GM12878 (cell line): ENCODE data around the gene PHLDA3. TPM values are rescaled to one million over a fixed set of nuclear protein-coding genes. Genes with fewer than 3 reads are reported as not detected.

Experiments
- ATAC-seq: fragments of 200-7000 bp; cut with Tn5 transposase; 3 replicates; pipeline ENCODE4 v1.9.1; 2020; ENCODE audit warnings: mild to moderate bottlenecking, moderate library complexity
- BruUV-seq: library from RNA; stranded (reverse); fragments of 400-500 nt; replicated peaks from 2 replicates; lab custom pipeline; 2021; lab: Mats Ljungman, UMichigan
- CTCF ChIA-PET: fragments of 300-600 bp; sonication (Branson Sonifier 250); formaldehyde crosslinking; extraction: SDS; loops from one replicate; lab custom pipeline; 2021; ENCODE audit warnings: inconsistent platforms; lab: Yijun Ruan, JAX
- POLR2A ChIA-PET: fragments of 350-600 bp; formaldehyde crosslinking; extraction: SDS; loops from one replicate; lab custom pipeline; 2021; ENCODE audit warnings: inconsistent platforms; lab: Charles Lee
- RAD21 ChIA-PET: fragments of 300-600 bp; sonication (Branson Sonifier 250); formaldehyde crosslinking; loops from one replicate; lab custom pipeline; 2023; ENCODE audit warnings: antibody characterized with exemption; ENCODE audit not compliant: unreplicated experiment; lab: Charles Lee
- SMC1A ChIA-PET: fragments of 300-600 bp; sonication (Branson Sonifier 250); formaldehyde crosslinking; loops from one replicate; lab custom pipeline; 2023; ENCODE audit not compliant: unreplicated experiment, uncharacterized antibody; lab: Charles Lee
- DNase-seq: peaks from one replicate; pipeline ENCODE4 v3.0.0-alpha.2; 2011; ENCODE audit warnings: low read depth, low spot score
- FAIRE-seq: peaks from 3 replicates; lab custom pipeline; 2011; peaks lifted over from hg19 to GRCh38; lab: Jason Lieb, UNC
- H2AFZ ChIP-seq: 2 replicates; pipeline ENCODE4 v1.6.0; 2011; ENCODE audit warnings: low read depth, low read length, control low read depth; ENCODE audit not compliant: control insufficient read depth
- H3K27ac ChIP-seq: 2 replicates; pipeline ENCODE4 v1.5.1; 2011; ENCODE audit warnings: control low read depth; ENCODE audit not compliant: control insufficient read depth, insufficient read depth
- H3K27me3 ChIP-seq, 2 experiments: replicated peaks in 1 of 2; 2 replicates each; pipeline versions ENCODE4 v1.6.0 to v1.6.1; 2011; ENCODE audit warnings: low read length in 1 of 2; ENCODE audit not compliant: control insufficient read depth in 2 of 2, insufficient read depth in 2 of 2
- H3K36me3 ChIP-seq, 2 experiments: 2 replicates each; pipeline ENCODE4 v1.5.1; 2011; ENCODE audit warnings: low read length in 1 of 2; ENCODE audit not compliant: control insufficient read depth in 2 of 2, insufficient read depth in 2 of 2
- H3K4me1 ChIP-seq: 2 replicates; pipeline ENCODE4 v1.6.1; 2011; ENCODE audit warnings: mild to moderate bottlenecking, low read length, moderate library complexity, mixed read lengths; ENCODE audit not compliant: control insufficient read depth, insufficient read depth
- H3K4me2 ChIP-seq: 2 replicates; pipeline ENCODE4 v1.6.0; 2011; ENCODE audit warnings: control low read depth; ENCODE audit not compliant: control insufficient read depth, insufficient read depth
- H3K4me3 ChIP-seq: fragments of 200-600 bp; sonication (generic); 2 replicates; pipeline ENCODE4 v1.5.1; 2016
- H3K79me2 ChIP-seq: 2 replicates; pipeline ENCODE4 v1.6.0; 2011; ENCODE audit warnings: low read length; ENCODE audit not compliant: control insufficient read depth, insufficient read depth
- H3K9ac ChIP-seq: 2 replicates; pipeline ENCODE4 v1.8.0; 2011; ENCODE audit warnings: low read length, control low read depth, mixed read lengths; ENCODE audit not compliant: control insufficient read depth, insufficient read depth
- H3K9me3 ChIP-seq: replicated peaks from 3 replicates; pipeline ENCODE4 v1.5.1; 2011; ENCODE audit warnings: mild to moderate bottlenecking, low read length; ENCODE audit not compliant: control insufficient read depth, insufficient read depth
- H4K20me1 ChIP-seq: 2 replicates; pipeline ENCODE4 v1.6.0; 2011; ENCODE audit not compliant: control insufficient read depth, insufficient read depth
- CTCF ChIP-seq, 3 experiments: IDR thresholded peaks in 2 of 3; conservative IDR thresholded peaks in 1 of 3; 2 replicates each; pipeline ENCODE4 v1.5.1; 2011; ENCODE audit warnings: low read depth in 3 of 3, low read length in 3 of 3, mild to moderate bottlenecking in 3 of 3, control low read depth in 2 of 3, moderate library complexity in 2 of 3, inconsistent platforms in 1 of 3, mixed read lengths in 1 of 3; ENCODE audit not compliant: control insufficient read depth in 2 of 3, insufficient read depth in 1 of 3; ENCODE audit errors: extremely low read depth in 1 of 3
- GATAD2B ChIP-seq: fragments of 450-650 bp; conservative IDR thresholded peaks from 2 replicates; pipeline ENCODE4 v1.6.1; 2017; ENCODE audit warnings: low read depth, mild to moderate bottlenecking, moderate library complexity
- IRF5 ChIP-seq: fragments of 450-650 bp; IDR thresholded peaks from 2 replicates; pipeline ENCODE4 v1.6.1; 2017; ENCODE audit warnings: borderline replicate concordance
- POLR2A ChIP-seq: IDR thresholded peaks from 2 replicates; pipeline ENCODE4 v1.6.1; 2011; ENCODE audit warnings: low read depth, mild to moderate bottlenecking, low read length
- RAD21 ChIP-seq: IDR thresholded peaks from 2 replicates; pipeline ENCODE4 v1.6.1; 2011; ENCODE audit warnings: mild to moderate bottlenecking, low read depth, low read length, moderate library complexity; ENCODE audit not compliant: insufficient read depth
- ZNF274 ChIP-seq: IDR thresholded peaks from one replicate; pipeline ENCODE4 v1.8.0; 2011; ENCODE audit not compliant: insufficient read length, insufficient read depth
- WGBS: methylation state at CpG from one replicate; pipeline ENCODE4 v1.1.6; 2016; ENCODE audit warnings: low lambda C conversion rate; ENCODE audit not compliant: insufficient replicate concordance, insufficient coverage; ENCODE audit errors: missing lambda C conversion rate; 5-methylcytosine and 5-hydroxymethylcytosine counted together
- in situ Hi-C: fragments of 300-500 bp; cut with MboI; formaldehyde crosslinking; loops from 9 replicates; pipeline ENCODE4 v1.14.3; 2018; ENCODE audit warnings: mixed read lengths
- intact Hi-C: fragments of 100-400 bp; cut with micrococcal nuclease; formaldehyde crosslinking; loops from one replicate; pipeline ENCODE4 v1.14.2; 2022; ENCODE audit not compliant: unreplicated experiment
- polyA plus RNA-seq, 11 experiments: library from polyadenylated mRNA; depleted of rRNA in 4 of 11; unstranded in 6 of 11; stranded (reverse) in 5 of 11; fragments of >200 nt; fragmentation: Nextera tagmentation in 4 of 11; fragmentation: Illumina TruSeq in 1 of 11; extraction: Ambion mirVana in 4 of 11; extraction: Trizol in 1 of 11; gene quantifications; 1 replicate in 1 of 11; 2 replicates in 10 of 11; pipeline versions ENCODE4 v1.2.1 to v1.2.3, GENCODE V29; 2011 to 2016; ENCODE audit warnings: inconsistent platforms in 2 of 11, missing spikeins in 2 of 11, low read depth in 1 of 11
- total RNA-seq, 4 experiments: library from RNA; depleted of rRNA in 3 of 4; stranded (reverse); fragments of >200 nt in 3 of 4; fragmentation: Illumina TruSeq in 1 of 4; extraction: Trizol in 1 of 4; gene quantifications; 2 replicates each; pipeline versions ENCODE4 v1.2.1 to v1.2.3, GENCODE V29; 2013 to 2021

The PHLDA3 gene
- total and polyA plus RNA-seq, 10 of the 15 experiments (the other 5 are each of a cell fraction or from before 2014, with no cell fraction given), result 0.60 to 57.4 (median 21.8) TPM

- TF ChIP-seq RAD21 (0 out of 2 replicates have a peak, but pooled peaks have one; percentile 19), IRF5 (no peak), POLR2A (peak; percentile 6; the same call in 1 of the 2 replicates), CTCF (IDR thresholded peaks at IDR 0.05 in 2 of 3, conservative IDR thresholded peaks at IDR 0.05 in 1 of 3; ENCODE audit: control insufficient read depth in 2 of 3, extremely low read depth in 1 of 3, insufficient read depth in 1 of 3, low read depth in 3 of 3, low read length in 3 of 3) (peak in 1 of 3 experiments; percentile 11; a peak in 1 of 6 replicates), ZNF274 (no peak), GATAD2B (no peak)
- Histone ChIP-seq H3K27me3 (no peaks in the 10 kb centered on the region), H3K9ac (no peak overlapping the region), H3K27ac (no peak overlapping the region), H4K20me1 (no peaks in the 10 kb centered on the region), H3K36me3 (peaks cover 4 to 6% of the 10 kb centered on the region in 2 experiments; a peak in 3 of 4 replicates), H3K4me1 (peaks cover under 1% of the 10 kb centered on the region; the same call in 1 of the 2 replicates), H3K79me2 (peaks cover 21% of the 10 kb centered on the region), H2AFZ (no peak overlapping the region), H3K9me3 (no peaks in the 10 kb centered on the region), H3K4me2 (no peak overlapping the region), H3K4me3 (no peak overlapping the region)
- in situ Hi-C loops, result no loop called here
- intact Hi-C loops, result no loop called here
- ChIA-PET CTCF (interaction anchor here (0.6 to 14.7 kb wide), 4 partner anchors 15 to 63 kb away, joined by 3 to 149 read pairs (median 3); no protein-coding TSS in a partner anchor), SMC1A (interaction anchor here (0.7 to 1.9 kb wide), 3 partner anchors 13 to 30 kb away, joined by 3 to 8 read pairs (median 3); no protein-coding TSS in a partner anchor), POLR2A (interaction anchor here (1.5 kb wide), 1 partner anchor 13 kb away, joined by 5 read pairs; no protein-coding TSS in a partner anchor), RAD21 (interaction anchor here (1.6 kb wide), 1 partner anchor 15 kb away, joined by 4 read pairs; no protein-coding TSS in a partner anchor)
- DNase-seq (no peak), FAIRE-seq (no peak), ATAC-seq (peak; percentile 72)
- WGBS, result 70% methylated on average over 7 of the region's 7 CpGs
- BruUV-seq, result no TSS peak
These were observed 5.9 kb downstream of the PHLDA3 start for GRCh38 chr1:201463071-201463552.
